H1 (cell line): Measurements from ENCODE around the gene CTH. TPM values are rescaled to one million over a fixed set of nuclear protein-coding genes. Genes with fewer than 3 reads are reported as not detected.

ENCODE experiments used
- CTCF ChIA-PET: fragments of 300-600 bp; sonication (Branson Sonifier 250); formaldehyde crosslinking; loops from one replicate; lab custom pipeline; 2021; ENCODE audit not compliant: partially characterized antibody; lab: Charles Lee
- POLR2A ChIA-PET: fragments of 300-600 bp; sonication (Branson Sonifier 250); formaldehyde crosslinking; loops from one replicate; lab custom pipeline; 2021; ENCODE audit warnings: inconsistent platforms; ENCODE audit not compliant: partially characterized antibody; lab: Charles Lee
- DNase-seq, 2 experiments: peaks; one replicate each; pipeline versions ENCODE4 v3.0.0 to v3.0.0-alpha.2; 2010 to 2022; ENCODE audit warnings: low spot score in 2 of 2, low read depth in 1 of 2, mixed read lengths in 1 of 2
- FAIRE-seq: peaks from 2 replicates; lab custom pipeline; 2011; peaks lifted over from hg19 to GRCh38; lab: Jason Lieb, UNC
- H2AFZ ChIP-seq: 2 replicates; pipeline ENCODE4 v1.8.1; 2012; ENCODE audit warnings: low read length, inconsistent platforms
- H2AK5ac ChIP-seq: 2 replicates; pipeline ENCODE4 v1.6.1; 2013; ENCODE audit warnings: low read depth, low read length
- H2BK120ac ChIP-seq: replicated peaks from 2 replicates; pipeline ENCODE3; 2013; ENCODE audit warnings: low read depth, low read length, inconsistent platforms
- H2BK12ac ChIP-seq: 2 replicates; pipeline ENCODE4 v1.6.1; 2013; ENCODE audit warnings: low read depth, low read length
- H2BK15ac ChIP-seq: 2 replicates; pipeline ENCODE4 v1.6.1; 2013; ENCODE audit warnings: low read length
- H2BK20ac ChIP-seq: 2 replicates; pipeline ENCODE4 v1.6.1; 2013; ENCODE audit warnings: low read length
- H2BK5ac ChIP-seq: 2 replicates; pipeline ENCODE4 v1.6.1; 2013; ENCODE audit warnings: low read depth, low read length
- H3K14ac ChIP-seq: 2 replicates; pipeline ENCODE4 v1.6.1; 2013; ENCODE audit warnings: inconsistent platforms; ENCODE audit not compliant: insufficient read length
- H3K18ac ChIP-seq: 2 replicates; pipeline ENCODE4 v1.6.1; 2013; ENCODE audit warnings: low read length; ENCODE audit errors: extremely low read depth
- H3K23ac ChIP-seq: 2 replicates; pipeline ENCODE4 v1.6.1; 2013; ENCODE audit warnings: inconsistent platforms; ENCODE audit not compliant: insufficient read length
- H3K23me2 ChIP-seq: 2 replicates; pipeline ENCODE4 v1.6.1; 2013; ENCODE audit warnings: low read depth, low read length
- H3K27ac ChIP-seq: 2 replicates; pipeline ENCODE4 v1.6.1; 2011; ENCODE audit warnings: low read depth, low read length, inconsistent platforms
- H3K27me3 ChIP-seq, 4 experiments: replicated peaks in 1 of 4; 1 replicate in 1 of 4; 2 replicates in 3 of 4; pipeline versions ENCODE4 v1.6.1 to v1.8.1; 2011 to 2013; ENCODE audit warnings: low read length in 3 of 4, mild to moderate bottlenecking in 3 of 4, inconsistent platforms in 2 of 4, mixed read lengths in 2 of 4, moderate library complexity in 1 of 4; ENCODE audit not compliant: control insufficient read depth in 3 of 4, insufficient read depth in 3 of 4; ENCODE audit errors: extremely low read depth in 1 of 4
- H3K36me3 ChIP-seq, 4 experiments: 2 replicates each; pipeline versions ENCODE4 v1.6.1 to v1.8.1; 2011 to 2013; ENCODE audit warnings: mild to moderate bottlenecking in 4 of 4, low read length in 3 of 4, moderate library complexity in 2 of 4, control low read depth in 1 of 4, inconsistent platforms in 1 of 4; ENCODE audit not compliant: insufficient read depth in 4 of 4, control insufficient read depth in 2 of 4
- H3K4ac ChIP-seq: replicated peaks from 2 replicates; pipeline ENCODE3; 2013; ENCODE audit warnings: low read length, low read depth, mixed read lengths, inconsistent platforms; ENCODE audit not compliant: insufficient read length
- H3K4me1 ChIP-seq, 4 experiments: replicated peaks in 1 of 4; 1 replicate in 1 of 4; 2 replicates in 3 of 4; pipeline versions ENCODE4 v1.6.1 to v1.8.1; 2011 to 2013; ENCODE audit warnings: low read length in 3 of 4, inconsistent platforms in 2 of 4, mixed read lengths in 1 of 4; ENCODE audit not compliant: insufficient read depth in 4 of 4, control insufficient read depth in 3 of 4
- H3K4me2 ChIP-seq, 2 experiments: 2 replicates each; pipeline versions ENCODE4 v1.6.1 to v1.8.1; 2011 to 2013; ENCODE audit warnings: low read depth in 2 of 2, low read length in 2 of 2, control low read depth in 1 of 2, inconsistent platforms in 1 of 2, mild to moderate bottlenecking in 1 of 2; ENCODE audit not compliant: insufficient read depth in 1 of 2
- H3K4me3 ChIP-seq, 4 experiments: fragments of 200-600, 300-600 bp in 1 of 4; sonication (generic), shearing (Covaris generic), sonication (Bioruptor Twin) in 1 of 4; 2 replicates each; pipeline versions ENCODE4 v1.5.1 to v1.8.1; 2011 to 2016; ENCODE audit warnings: low read length in 4 of 4, low read depth in 3 of 4, control low read depth in 2 of 4, inconsistent platforms in 2 of 4, mild to moderate bottlenecking in 2 of 4, mixed read lengths in 1 of 4, moderate library complexity in 1 of 4; ENCODE audit not compliant: insufficient read depth in 2 of 4; ENCODE audit errors: extremely low read depth in 1 of 4
- H3K56ac ChIP-seq: replicated peaks from 2 replicates; pipeline ENCODE3; 2013; ENCODE audit warnings: low read depth, mild to moderate bottlenecking, mixed read lengths, low read length, inconsistent platforms; ENCODE audit not compliant: insufficient read length
- H3K79me1 ChIP-seq: 2 replicates; pipeline ENCODE4 v1.6.1; 2013; ENCODE audit warnings: low read depth, low read length, control low read depth
- H3K79me2 ChIP-seq, 2 experiments: 2 replicates each; pipeline versions ENCODE4 v1.6.1 to v1.8.1; 2012 to 2013; ENCODE audit warnings: low read length in 2 of 2, mild to moderate bottlenecking in 2 of 2, inconsistent platforms in 1 of 2; ENCODE audit not compliant: insufficient read depth in 2 of 2, control insufficient read depth in 1 of 2
- H3K9ac ChIP-seq, 4 experiments: replicated peaks in 1 of 4; 1 replicate in 1 of 4; 2 replicates in 3 of 4; pipeline versions ENCODE4 v1.6.1 to v1.8.1; 2011 to 2013; ENCODE audit warnings: low read depth in 3 of 4, low read length in 3 of 4, control low read depth in 2 of 4, mild to moderate bottlenecking in 2 of 4, moderate library complexity in 2 of 4, inconsistent platforms in 1 of 4; ENCODE audit errors: extremely low read depth in 1 of 4
- H3K9me3 ChIP-seq, 2 experiments: 2 replicates each; pipeline versions ENCODE4 v1.6.1 to v1.8.1; 2012 to 2013; ENCODE audit warnings: mild to moderate bottlenecking in 2 of 2, moderate library complexity in 2 of 2, control low read depth in 1 of 2, inconsistent platforms in 1 of 2, low read depth in 1 of 2, low read length in 1 of 2, mixed read lengths in 1 of 2; ENCODE audit not compliant: insufficient read depth in 2 of 2
- H4K20me1 ChIP-seq, 2 experiments: replicated peaks in 1 of 2; 2 replicates each; pipeline versions ENCODE3 to v1.8.1; 2011 to 2013; ENCODE audit warnings: inconsistent platforms in 2 of 2, low read length in 2 of 2, mild to moderate bottlenecking in 1 of 2; ENCODE audit not compliant: insufficient read depth in 2 of 2, control insufficient read depth in 1 of 2
- H4K5ac ChIP-seq: 2 replicates; pipeline ENCODE4 v1.6.1; 2013; ENCODE audit warnings: low read length, low read depth, mixed read lengths, inconsistent platforms; ENCODE audit not compliant: insufficient read length
- H4K8ac ChIP-seq: 2 replicates; pipeline ENCODE4 v1.8.0; 2013; ENCODE audit warnings: mild to moderate bottlenecking, moderate library complexity, low read length, inconsistent platforms; ENCODE audit not compliant: insufficient read depth; ENCODE audit errors: extremely low read depth
- H4K91ac ChIP-seq: replicated peaks from 2 replicates; pipeline ENCODE3; 2013; ENCODE audit warnings: low read length, mixed read lengths, inconsistent platforms; ENCODE audit not compliant: insufficient read length
- CTCF ChIP-seq, 3 experiments: IDR thresholded peaks; 1 replicate in 2 of 3; 2 replicates in 1 of 3; pipeline versions ENCODE4 v1.5.1 to v1.6.1; 2011; ENCODE audit warnings: low read length in 3 of 3, mild to moderate bottlenecking in 3 of 3, inconsistent platforms in 2 of 3, low read depth in 1 of 3, moderate library complexity in 1 of 3; ENCODE audit not compliant: insufficient read depth in 1 of 3; ENCODE audit errors: control extremely low read depth in 1 of 3
- KDM1A ChIP-seq: fragments of 200-600, 300-600 bp; sonication (generic); IDR thresholded peaks from 2 replicates; pipeline ENCODE4 v1.7.1; 2016; ENCODE audit warnings: mild to moderate bottlenecking, low read length, borderline replicate concordance
- RXRA ChIP-seq: IDR thresholded peaks from 2 replicates; pipeline ENCODE4 v1.6.1; 2011; ENCODE audit warnings: low read depth, mild to moderate bottlenecking, low read length, moderate library complexity; ENCODE audit not compliant: insufficient read depth
- SP4 ChIP-seq: IDR thresholded peaks from 2 replicates; pipeline ENCODE4 v1.6.1; 2012; ENCODE audit warnings: low read length, inconsistent platforms
- TAF1 ChIP-seq: IDR thresholded peaks from 2 replicates; pipeline ENCODE4 v1.6.1; 2011; ENCODE audit warnings: mild to moderate bottlenecking, low read depth, low read length
- WGBS, 2 experiments: shearing (Covaris generic) in 1 of 2; methylation state at CpG; one replicate each; pipeline versions ENCODE4 v1.1.6 to v1.1.7; 2013 to 2015; ENCODE audit warnings: low lambda C conversion rate in 2 of 2, mixed read lengths in 2 of 2, inconsistent platforms in 1 of 2, low coverage in 1 of 2, missing lambda C conversion rate in 1 of 2; ENCODE audit not compliant: insufficient replicate concordance in 2 of 2, insufficient coverage in 1 of 2, insufficient read length in 1 of 2; ENCODE audit errors: extremely low coverage in 1 of 2, missing lambda C conversion rate in 1 of 2; 5-methylcytosine and 5-hydroxymethylcytosine counted together
- polyA plus RNA-seq, 7 experiments: library from polyadenylated mRNA; depleted of rRNA in 3 of 7; stranded (reverse) in 5 of 7; unstranded in 2 of 7; fragments of >200 nt in 5 of 7; fragments of 200-250 nt in 2 of 7; gene quantifications; 1 replicate in 5 of 7; 2 replicates in 1 of 7; 4 replicates in 1 of 7; pipeline versions ENCODE4 v1.2.1 to v1.2.3, GENCODE V29; 2011 to 2013; ENCODE audit warnings: missing spikeins in 2 of 7, mixed read lengths in 2 of 7
- total RNA-seq: library from RNA; stranded (reverse); fragmentation: NEBNext Ultra II Directional; extraction: Animal tissue kit (Norgen Biotek cat#: 25700); gene quantifications from 2 replicates; pipeline ENCODE4 v1.2.1, GENCODE V29; 2021

The CTH gene
- total and polyA plus RNA-seq, 2 of the 8 experiments (the other 6 are each of a cell fraction or from before 2014, with no cell fraction given): 31.7 to 33.2 TPM

DNA sequence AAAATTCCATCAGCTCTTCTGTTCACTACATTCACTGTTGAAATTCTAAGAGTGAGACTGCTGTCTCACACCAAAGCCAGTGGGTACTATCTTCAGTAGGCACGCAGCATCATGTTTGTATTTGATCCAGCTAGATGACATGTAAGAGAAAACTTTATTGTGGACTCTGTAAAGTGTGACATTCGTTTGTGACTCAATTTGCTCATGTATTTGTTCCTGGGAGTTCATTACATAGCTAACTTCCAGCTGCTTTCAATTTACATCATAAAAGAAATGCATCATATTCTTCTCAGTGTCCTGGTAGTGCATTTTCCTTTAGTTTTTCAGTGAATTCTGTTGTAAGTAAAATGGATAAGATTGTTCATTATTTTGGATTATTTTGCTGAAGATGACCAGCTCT lies 31.4 kb downstream of the CTH start:
- H3K23ac ChIP-seq: no peak overlapping the region
- H3K23me2 ChIP-seq: no peaks in the 10 kb centered on the region
- DNase-seq: no peak
- H2BK15ac ChIP-seq: no peak overlapping the region
- no peak overlapping the region for H3K18ac ChIP-seq
- peak overlapping the region; percentile 55; the same call in 1 of the 2 replicates for H2BK5ac ChIP-seq
- H3K4ac ChIP-seq: no peak overlapping the region
- H2BK120ac ChIP-seq: no peak overlapping the region
- no peak for FAIRE-seq
- peaks cover 0 to 17% (median 9%) of the 10 kb centered on the region in 4 experiments; a peak in 5 of 7 replicates for H3K4me1 ChIP-seq
- H3K9me3 ChIP-seq: no peaks in the 10 kb centered on the region
- H4K8ac ChIP-seq: no peak overlapping the region
- H2BK20ac ChIP-seq: no peak overlapping the region
- TF ChIP-seq TAF1 (no peak), SP4 (no peak), KDM1A (no peak), CTCF (IDR thresholded peaks at IDR 0.05; ENCODE audit: control extremely low read depth in 1 of 3, insufficient read depth in 1 of 3, low read depth in 1 of 3, low read length in 3 of 3) (no peak), RXRA (no peak)
- H3K9ac ChIP-seq: no peak overlapping the region
- peak overlapping the region; percentile 9 to 44; a peak in 2 of 4 replicates for H3K4me2 ChIP-seq
- H3K27ac ChIP-seq: no peak overlapping the region
- H2AFZ ChIP-seq: no peak overlapping the region
- H3K36me3 ChIP-seq: peaks cover 0 to 35% (median 14%) of the 10 kb centered on the region in 4 experiments; a peak in 6 of 8 replicates
- no peaks in the 10 kb centered on the region for H3K79me1 ChIP-seq
- 43% methylated on average over 2 of the region's 2 CpGs; no CpG with 5 or more reads in 1 of the 2 experiments for WGBS, 2 experiments
- H3K4me3 ChIP-seq: peak overlapping the region in 1 of 4 experiments; percentile 29; a peak in 1 of 8 replicates
- peak overlapping the region; percentile 71 for H4K5ac ChIP-seq
- no peak overlapping the region for H3K14ac ChIP-seq
- no peak overlapping the region for H4K91ac ChIP-seq
- ChIA-PET POLR2A (interaction anchor here (0.6 to 8.6 kb wide), 7 partner anchors 10 to 89 kb away, joined by 3 to 70 read pairs (median 4); partner anchors contain the start of gene CTH), CTCF (interaction anchor here (1.0 to 1.8 kb wide), 5 partner anchors 9 to 86 kb away, joined by 4 to 5 read pairs (median 4); no protein-coding TSS in a partner anchor)
- H3K27me3 ChIP-seq: no peaks in the 10 kb centered on the region
- no peaks in the 10 kb centered on the region for H4K20me1 ChIP-seq
- H2BK12ac ChIP-seq: 0 out of 2 replicates have a peak overlapping the region, but pooled peaks have one; percentile 60
- no peaks in the 10 kb centered on the region for H3K79me2 ChIP-seq
- no peak overlapping the region for H3K56ac ChIP-seq
- no peak overlapping the region for H2AK5ac ChIP-seq
